HepG2 (cell line): ENCODE results near the gene USP43. TPM values are rescaled to one million over a fixed set of nuclear protein-coding genes. Genes with fewer than 3 reads are reported as not detected.

Source experiments
- CREB1 ChIP-seq, 2 experiments: fragments of 450-650 bp in 1 of 2; IDR thresholded peaks; 2 replicates each; pipeline ENCODE4 v1.6.1; 2016 to 2017; ENCODE audit warnings: control low read depth in 1 of 2, mild to moderate bottlenecking in 1 of 2, missing compliant biosample characterization in 1 of 2, missing genetic modification characterization in 1 of 2
- ETV6 ChIP-seq: sonication (generic); formaldehyde crosslinking; conservative IDR thresholded peaks from 2 replicates; pipeline ENCODE4 v1.4.0; 2020; ENCODE audit warnings: missing genetic modification reagents
- GPN1 ChIP-seq: sonication (generic); formaldehyde crosslinking; IDR thresholded peaks from 2 replicates; pipeline ENCODE4 v1.5.1; 2020; ENCODE audit warnings: missing genetic modification reagents, borderline replicate concordance
- HNRNPLL ChIP-seq: fragments of 200-400 bp; formaldehyde crosslinking; IDR thresholded peaks from 2 replicates; pipeline ENCODE4 v1.6.1; 2017; ENCODE audit warnings: mild to moderate bottlenecking, low read depth, low read length; ENCODE audit not compliant: poor library complexity, severe bottlenecking
- ISX ChIP-seq: sonication (generic); formaldehyde crosslinking; conservative IDR thresholded peaks from 2 replicates; pipeline ENCODE4 v1.5.0; 2020; ENCODE audit warnings: missing genetic modification reagents
- MYPOP ChIP-seq: sonication (generic); formaldehyde crosslinking; IDR thresholded peaks from 2 replicates; pipeline ENCODE4 v1.8.1; 2023; ENCODE audit warnings: mild to moderate bottlenecking, moderate library complexity, missing genetic modification reagents
- PATZ1 ChIP-seq: sonication (generic); formaldehyde crosslinking; IDR thresholded peaks from 2 replicates; pipeline ENCODE4 v1.4.0; 2020; ENCODE audit warnings: missing genetic modification reagents
- RAD51 ChIP-seq: fragments of 450-650 bp; IDR thresholded peaks from 2 replicates; pipeline ENCODE4 v1.6.1; 2016; ENCODE audit warnings: borderline replicate concordance
- REPIN1 ChIP-seq: sonication (generic); formaldehyde crosslinking; IDR thresholded peaks from 2 replicates; pipeline ENCODE4 v1.8.0; 2022; ENCODE audit warnings: missing genetic modification reagents, low read depth, mild to moderate bottlenecking, borderline replicate concordance
- TRIM24 ChIP-seq: sonication (generic); formaldehyde crosslinking; IDR thresholded peaks from 2 replicates; pipeline ENCODE4 v1.8.0; 2022; ENCODE audit warnings: mild to moderate bottlenecking, missing genetic modification reagents
- ZBTB49 ChIP-seq: sonication (generic); formaldehyde crosslinking; IDR thresholded peaks from 2 replicates; pipeline ENCODE4 v1.4.0; 2020; ENCODE audit warnings: missing genetic modification reagents, borderline replicate concordance
- ZNF326 ChIP-seq: sonication (generic); formaldehyde crosslinking; IDR thresholded peaks from 2 replicates; pipeline ENCODE4 v1.4.0; 2020; ENCODE audit warnings: missing genetic modification reagents, borderline replicate concordance
- ZNF350 ChIP-seq: sonication (generic); formaldehyde crosslinking; IDR thresholded peaks from 2 replicates; pipeline ENCODE4 v1.4.0; 2020; ENCODE audit warnings: mild to moderate bottlenecking, low read depth, missing genetic modification reagents, borderline replicate concordance
- ZNF513 ChIP-seq: sonication (generic); formaldehyde crosslinking; conservative IDR thresholded peaks from 2 replicates; pipeline ENCODE4 v1.5.0; 2020; ENCODE audit warnings: missing genetic modification reagents
- ZNF891 ChIP-seq: sonication (generic); formaldehyde crosslinking; IDR thresholded peaks from 2 replicates; pipeline ENCODE4 v1.5.0; 2020; ENCODE audit warnings: mild to moderate bottlenecking, missing genetic modification reagents
- ZXDC ChIP-seq: sonication (generic); formaldehyde crosslinking; IDR thresholded peaks from 2 replicates; pipeline ENCODE4 v1.5.0; 2020; ENCODE audit warnings: mild to moderate bottlenecking, missing genetic modification reagents
- polyA plus RNA-seq, 8 experiments: library from polyadenylated mRNA; depleted of rRNA in 3 of 8; stranded (reverse) in 7 of 8; unstranded in 1 of 8; fragments of >200 nt; fragmentation: Illumina TruSeq in 4 of 8; extraction: Trizol in 4 of 8; gene quantifications; 2 replicates each; pipeline versions ENCODE4 v1.2.1 to v1.2.3, GENCODE V29; 2011 to 2016; ENCODE audit warnings: low read depth in 4 of 8, missing spikeins in 1 of 8, mixed read lengths in 1 of 8; ENCODE audit not compliant: insufficient read depth in 1 of 8
- total RNA-seq, 5 experiments: library from RNA; depleted of rRNA; stranded (reverse); fragments of >200 nt; fragmentation: Illumina TruSeq; extraction: Trizol; gene quantifications; 2 replicates each; pipeline ENCODE4 v1.2.3, GENCODE V29; 2016; ENCODE audit warnings: low read depth in 1 of 5

Gene USP43
- total and polyA plus RNA-seq, 2 of the 13 experiments (the other 11 are each of a cell fraction or from before 2014, with no cell fraction given), result 1.6 to 2.2 TPM

- TF ChIP-seq ZBTB49 (CRISPR knock-in tag) (no peak), ETV6 (CRISPR knock-in tag) (no peak), ZNF350 (CRISPR knock-in tag) (0 out of 2 replicates have a peak, but pooled peaks have one; percentile 10), GPN1 (CRISPR knock-in tag) (no peak), PATZ1 (CRISPR knock-in tag) (no peak; the same call in 1 of the 2 replicates), ZXDC (CRISPR knock-in tag) (no peak), ISX (CRISPR knock-in tag) (no peak), REPIN1 (CRISPR knock-in tag) (peak; percentile 8; the same call in 1 of the 2 replicates), MYPOP (CRISPR knock-in tag) (peak; percentile 49), CREB1 (IDR thresholded peaks at IDR 0.05) (no peak), CREB1 (CRISPR knock-in tag; IDR thresholded peaks at IDR 0.05) (no peak), RAD51 (no peak), ZNF513 (CRISPR knock-in tag) (no peak), TRIM24 (CRISPR knock-in tag) (no peak), ZNF326 (no peak), ZNF891 (CRISPR knock-in tag) (no peak), HNRNPLL (no peak)
Observed at GRCh38 chr17:9644910-9645751, at the start of gene USP43 (continued).
